GM20000 (cell line): ENCODE measurements around the gene GPR137.
"Not testable (repeated sequence)": the region's sequence is repeated elsewhere in the genome, so short reads cannot be mapped to it uniquely, and the experiment has no call there.

Experiments
- DNase-seq: peaks from one replicate; pipeline ENCODE4 v3.0.0; 2012; ENCODE audit warnings: low spot score
- TF ChIP-seq, protein P1 (sequence below): IDR thresholded peaks from 2 replicates; pipeline ENCODE4 v1.5.1; 2012; ENCODE audit warnings: mild to moderate bottlenecking, control low read depth; ENCODE audit errors: extremely low read depth, missing control alignments

Gene GPR137

DNA sequence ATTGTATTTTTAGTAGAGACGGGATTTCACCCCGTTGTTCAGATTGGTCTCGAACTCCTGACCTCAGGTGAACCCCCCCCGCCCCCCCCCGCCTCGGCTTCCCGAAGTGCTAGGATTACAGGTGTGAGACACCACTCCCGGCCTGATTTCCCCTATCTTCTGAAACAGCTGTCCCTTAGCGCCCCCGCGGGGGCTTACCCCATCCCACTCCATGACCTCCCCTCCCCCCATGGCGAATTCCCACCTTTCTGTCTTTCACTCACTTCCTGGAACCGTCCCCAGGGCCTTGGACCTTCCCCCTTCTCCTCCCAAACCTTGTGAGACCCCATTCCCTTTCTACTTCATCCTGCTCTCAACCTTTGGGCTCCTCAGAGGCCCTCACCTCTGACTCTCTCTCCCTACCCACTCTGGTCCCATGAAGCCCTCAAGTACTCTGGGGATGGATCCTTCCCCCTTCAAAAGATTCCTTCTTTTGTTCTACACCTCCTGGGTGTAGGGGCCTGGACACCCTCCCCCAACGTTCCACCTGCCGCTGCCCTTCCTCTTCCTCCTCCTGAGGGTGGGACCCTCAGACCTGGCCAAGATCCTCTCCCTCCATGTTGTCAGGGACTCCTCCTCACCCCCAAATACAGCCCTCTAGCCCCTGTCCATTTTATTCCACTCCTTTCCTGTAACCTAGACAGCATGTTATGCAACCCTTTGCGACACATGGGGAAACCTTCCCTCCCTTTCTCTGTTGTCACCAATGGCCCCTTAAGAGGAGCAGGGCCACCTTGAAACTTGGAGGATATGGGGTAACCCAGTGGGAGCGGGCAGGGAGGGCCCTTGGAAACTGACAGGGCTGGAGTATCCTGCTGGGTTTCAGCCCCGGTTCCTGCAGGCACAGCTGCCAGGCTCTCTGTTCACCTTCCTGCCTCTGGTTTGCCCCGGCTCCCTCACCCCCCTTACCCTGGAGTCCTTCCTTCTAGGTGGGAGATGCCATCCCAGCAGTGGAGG is 33.4 kb downstream of the GPR137 start:
- TF ChIP-seq, protein P1, sequence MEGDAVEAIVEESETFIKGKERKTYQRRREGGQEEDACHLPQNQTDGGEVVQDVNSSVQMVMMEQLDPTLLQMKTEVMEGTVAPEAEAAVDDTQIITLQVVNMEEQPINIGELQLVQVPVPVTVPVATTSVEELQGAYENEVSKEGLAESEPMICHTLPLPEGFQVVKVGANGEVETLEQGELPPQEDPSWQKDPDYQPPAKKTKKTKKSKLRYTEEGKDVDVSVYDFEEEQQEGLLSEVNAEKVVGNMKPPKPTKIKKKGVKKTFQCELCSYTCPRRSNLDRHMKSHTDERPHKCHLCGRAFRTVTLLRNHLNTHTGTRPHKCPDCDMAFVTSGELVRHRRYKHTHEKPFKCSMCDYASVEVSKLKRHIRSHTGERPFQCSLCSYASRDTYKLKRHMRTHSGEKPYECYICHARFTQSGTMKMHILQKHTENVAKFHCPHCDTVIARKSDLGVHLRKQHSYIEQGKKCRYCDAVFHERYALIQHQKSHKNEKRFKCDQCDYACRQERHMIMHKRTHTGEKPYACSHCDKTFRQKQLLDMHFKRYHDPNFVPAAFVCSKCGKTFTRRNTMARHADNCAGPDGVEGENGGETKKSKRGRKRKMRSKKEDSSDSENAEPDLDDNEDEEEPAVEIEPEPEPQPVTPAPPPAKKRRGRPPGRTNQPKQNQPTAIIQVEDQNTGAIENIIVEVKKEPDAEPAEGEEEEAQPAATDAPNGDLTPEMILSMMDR: no peak
- no peak for DNase-seq

DNA sequence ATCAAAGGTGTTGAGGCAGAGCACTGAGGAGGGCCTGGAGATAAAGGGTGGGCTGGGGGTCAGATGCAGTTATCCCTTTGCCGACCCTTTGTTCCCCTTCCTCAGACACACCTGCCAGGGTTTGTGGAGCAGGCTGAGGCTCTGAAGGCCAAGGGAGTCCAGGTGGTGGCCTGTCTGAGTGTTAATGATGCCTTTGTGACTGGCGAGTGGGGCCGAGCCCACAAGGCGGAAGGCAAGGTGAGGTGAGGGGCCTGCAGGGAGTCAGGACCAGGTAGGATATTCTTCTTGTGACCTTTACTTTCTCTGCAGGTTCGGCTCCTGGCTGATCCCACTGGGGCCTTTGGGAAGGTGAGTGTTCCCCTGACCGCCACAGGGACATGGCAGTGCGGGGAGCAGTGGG is 34.9 kb downstream of the GPR137 start:
- no peak for DNase-seq
- TF ChIP-seq, protein P1: no peak

DNA sequence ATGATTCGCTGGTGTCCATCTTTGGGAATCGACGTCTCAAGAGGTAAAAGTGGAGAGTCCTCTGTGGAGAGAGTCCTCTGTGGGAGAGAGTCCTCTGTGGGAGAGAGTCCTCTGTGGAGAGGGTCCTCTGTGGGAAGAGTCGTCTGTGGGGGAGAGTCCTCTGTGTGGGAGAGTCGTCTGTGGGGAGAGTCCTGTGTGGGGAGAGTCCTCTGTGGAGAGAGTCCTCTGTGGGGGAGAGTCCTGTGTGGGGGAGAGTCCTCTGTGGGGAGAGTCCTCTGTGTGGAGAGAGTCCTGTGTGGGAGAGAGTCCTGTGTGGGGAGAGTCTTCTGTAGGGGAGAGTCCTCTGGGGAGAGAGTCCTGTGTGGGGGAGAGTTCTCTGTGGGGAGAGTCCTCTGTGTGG is 35.4 kb downstream of the GPR137 start:
- no peak for DNase-seq
- TF ChIP-seq, protein P1: no peak

DNA sequence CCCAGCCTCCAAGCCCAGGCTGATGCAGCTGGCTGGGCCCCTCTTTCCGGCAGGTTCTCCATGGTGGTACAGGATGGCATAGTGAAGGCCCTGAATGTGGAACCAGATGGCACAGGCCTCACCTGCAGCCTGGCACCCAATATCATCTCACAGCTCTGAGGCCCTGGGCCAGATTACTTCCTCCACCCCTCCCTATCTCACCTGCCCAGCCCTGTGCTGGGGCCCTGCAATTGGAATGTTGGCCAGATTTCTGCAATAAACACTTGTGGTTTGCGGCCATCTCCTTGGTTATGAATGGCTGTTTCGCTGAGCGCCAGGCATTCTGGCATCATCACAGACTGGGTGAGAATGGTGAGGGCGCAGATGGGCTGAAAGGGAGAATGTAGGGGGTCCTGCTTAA is 35.9 kb downstream of the GPR137 start:
- no peak for DNase-seq
- TF ChIP-seq, protein P1: no peak

DNA sequence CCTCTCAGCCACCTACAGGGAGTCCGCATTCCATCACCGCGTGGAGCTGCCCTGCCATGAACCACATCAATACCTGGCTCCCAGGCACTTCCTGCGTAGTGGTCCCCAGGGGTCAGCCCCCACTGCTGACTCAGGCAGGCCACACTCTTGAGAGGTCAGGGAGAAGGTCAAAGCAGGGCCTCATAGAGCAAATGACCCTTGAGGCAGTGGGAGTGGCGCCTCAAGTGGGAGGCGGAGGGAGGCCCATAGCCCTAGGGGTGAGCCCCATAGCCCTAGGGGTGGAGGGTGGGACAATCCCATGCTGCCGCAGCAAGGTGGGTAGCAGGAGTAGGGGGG is 37.2 kb downstream of the GPR137 start:
- TF ChIP-seq, protein P1: no peak
- DNase-seq: no peak

DNA sequence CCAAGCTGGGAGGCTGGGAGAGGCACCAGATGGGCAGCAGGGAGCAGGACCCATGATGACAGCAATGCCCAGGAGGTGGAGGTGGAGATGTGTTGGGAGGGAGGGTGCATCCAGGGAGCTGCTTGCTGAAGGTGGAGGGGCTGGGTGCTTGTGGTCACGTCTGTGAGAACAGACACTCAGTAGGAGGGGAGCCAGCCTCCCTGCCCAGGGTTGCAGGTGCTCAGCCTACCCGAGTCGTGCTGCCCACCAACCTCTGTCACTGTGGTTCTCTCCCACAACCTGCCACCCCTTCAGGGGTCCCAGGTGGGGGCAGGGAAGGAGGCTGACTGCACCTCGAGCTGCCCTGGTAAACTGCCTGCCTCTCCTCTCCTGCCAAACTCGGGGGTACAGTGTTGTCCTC is 37.7 kb downstream of the GPR137 start:
- DNase-seq: no peak
- TF ChIP-seq, protein P1: no peak

DNA sequence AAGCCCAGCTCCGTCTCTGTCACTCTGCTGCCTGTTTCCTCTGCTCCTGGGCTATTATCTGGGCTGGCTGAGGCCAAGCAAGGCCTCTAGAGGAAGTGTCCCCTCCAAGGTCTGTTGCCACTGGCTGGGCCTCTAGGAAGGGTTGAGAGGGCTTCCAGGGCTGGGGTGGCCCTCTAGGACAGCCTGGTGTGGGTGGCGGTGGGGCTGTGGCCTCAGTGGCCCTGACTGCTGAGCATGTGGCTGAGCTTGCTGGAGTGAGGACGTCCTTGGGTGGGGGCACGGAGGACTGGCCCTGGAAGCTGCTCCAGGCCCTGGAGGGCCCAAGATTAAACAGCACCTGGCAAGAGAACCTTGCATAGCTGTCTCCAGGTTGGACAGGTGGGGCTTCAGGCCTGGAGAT is 38.3 kb downstream of the GPR137 start:
- not testable (repeated sequence) for DNase-seq
